MCF 10A (cell line): ENCODE measurements around the gene MISP. TPM values are rescaled to one million over a fixed set of nuclear protein-coding genes. Genes with fewer than 3 reads are reported as not detected.
"Not testable (repeated sequence)": the region's sequence is repeated elsewhere in the genome, so short reads cannot be mapped to it uniquely, and the experiment has no call there.

ENCODE experiments used
- BruUV-seq: library from RNA; stranded (reverse); fragments of 400-500 nt; replicated peaks from 2 replicates; lab custom pipeline; 2021; lab: Mats Ljungman, UMichigan
- CTCF ChIA-PET: fragments of 300-600 bp; sonication (Branson Sonifier 250); formaldehyde crosslinking; extraction: SDS; loops from one replicate; lab custom pipeline; 2021; ENCODE audit warnings: antibody characterized with exemption, inconsistent platforms; lab: Yijun Ruan, JAX
- POLR2A ChIA-PET: fragments of 300-600, 350-650 bp; sonication (Branson Sonifier 250); formaldehyde crosslinking; extraction: SDS; loops from one replicate; lab custom pipeline; 2020; ENCODE audit warnings: antibody characterized with exemption, inconsistent platforms; lab: Yijun Ruan, JAX
- DNase-seq: peaks from one replicate; pipeline ENCODE4 v3.0.0-alpha.2; 2018; ENCODE audit not compliant: unreplicated experiment
- H3K27ac Mint-ChIP-seq: one replicate; pipeline ENCODE4 v1.8.0; 2022; ENCODE audit warnings: mild to moderate bottlenecking, low read depth, mixed read lengths; ENCODE audit not compliant: unreplicated experiment
- H3K27me3 Mint-ChIP-seq: one replicate; pipeline ENCODE4 v1.8.0; 2022; ENCODE audit warnings: mixed read lengths; ENCODE audit not compliant: insufficient read depth, unreplicated experiment
- H3K36me3 Mint-ChIP-seq: one replicate; pipeline ENCODE4 v1.8.0; 2022; ENCODE audit warnings: mild to moderate bottlenecking, moderate library complexity, mixed read lengths; ENCODE audit not compliant: insufficient read depth, unreplicated experiment
- H3K4me1 Mint-ChIP-seq: one replicate; pipeline ENCODE4 v1.8.0; 2022; ENCODE audit warnings: mixed read lengths; ENCODE audit not compliant: insufficient read depth, unreplicated experiment
- H3K4me3 Mint-ChIP-seq: one replicate; pipeline ENCODE4 v1.8.0; 2022; ENCODE audit warnings: mild to moderate bottlenecking, moderate library complexity, mixed read lengths; ENCODE audit not compliant: unreplicated experiment
- H3K9me3 Mint-ChIP-seq: one replicate; pipeline ENCODE4 v1.8.0; 2022; ENCODE audit warnings: mixed read lengths; ENCODE audit not compliant: unreplicated experiment
- intact Hi-C: fragments of 100-400 bp; cut with micrococcal nuclease; formaldehyde crosslinking; loops from 2 replicates; pipeline ENCODE4 v1.14.1; 2022
- total RNA-seq: library from RNA; stranded (reverse); gene quantifications from 2 replicates; pipeline ENCODE4 v1.2.3, GENCODE V29; 2022
- TF ChIP-seq, protein P1 (sequence below): fragments of 200-600 bp; IDR thresholded peaks from one replicate; pipeline ENCODE4 v1.8.0; 2022; ENCODE audit warnings: antibody characterized with exemption, mild to moderate bottlenecking; ENCODE audit not compliant: unreplicated experiment

Gene MISP
- total RNA-seq, 1 experiment from 2014 or later = 33.7 TPM

DNA sequence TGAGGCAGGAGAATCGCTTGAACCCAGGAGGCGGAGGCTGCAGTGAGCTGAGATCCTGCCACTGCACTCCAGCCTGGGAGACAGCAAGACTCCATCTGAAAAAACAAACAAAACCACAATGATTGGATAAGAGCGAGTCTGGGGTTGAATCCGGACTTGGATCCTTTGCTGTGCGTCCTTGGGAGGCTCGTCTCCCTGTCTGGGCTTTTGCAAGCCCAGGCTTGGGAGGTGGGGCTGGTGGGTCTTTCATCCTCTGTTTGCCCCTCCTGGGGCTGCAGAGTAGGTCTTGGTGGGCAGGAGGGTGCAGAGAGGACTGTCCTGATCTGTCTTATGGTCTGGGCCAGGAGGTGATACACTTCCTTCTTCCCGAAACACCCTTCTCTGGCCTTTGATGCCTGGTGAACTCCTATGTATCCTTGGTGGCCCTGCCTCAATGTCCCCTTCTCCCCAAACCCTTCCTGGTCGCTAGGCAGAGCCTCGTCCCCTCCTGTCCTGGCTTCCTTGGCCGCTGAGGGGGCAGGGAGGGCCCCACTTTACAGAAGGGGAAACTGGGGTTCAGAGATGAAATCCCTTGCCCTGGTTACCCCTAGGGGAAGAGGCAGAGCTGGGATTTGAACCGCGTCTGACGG, 25.3 kb upstream of the MISP start:
- Mint-ChIP-seq H3K27ac (no peak overlapping the region), H3K27me3 (no peaks in the 10 kb centered on the region), H3K4me1 (no peaks in the 10 kb centered on the region), H3K4me3 (no peak overlapping the region), H3K9me3 (no peaks in the 10 kb centered on the region), H3K36me3 (no peaks in the 10 kb centered on the region)
- TF ChIP-seq, protein P1, sequence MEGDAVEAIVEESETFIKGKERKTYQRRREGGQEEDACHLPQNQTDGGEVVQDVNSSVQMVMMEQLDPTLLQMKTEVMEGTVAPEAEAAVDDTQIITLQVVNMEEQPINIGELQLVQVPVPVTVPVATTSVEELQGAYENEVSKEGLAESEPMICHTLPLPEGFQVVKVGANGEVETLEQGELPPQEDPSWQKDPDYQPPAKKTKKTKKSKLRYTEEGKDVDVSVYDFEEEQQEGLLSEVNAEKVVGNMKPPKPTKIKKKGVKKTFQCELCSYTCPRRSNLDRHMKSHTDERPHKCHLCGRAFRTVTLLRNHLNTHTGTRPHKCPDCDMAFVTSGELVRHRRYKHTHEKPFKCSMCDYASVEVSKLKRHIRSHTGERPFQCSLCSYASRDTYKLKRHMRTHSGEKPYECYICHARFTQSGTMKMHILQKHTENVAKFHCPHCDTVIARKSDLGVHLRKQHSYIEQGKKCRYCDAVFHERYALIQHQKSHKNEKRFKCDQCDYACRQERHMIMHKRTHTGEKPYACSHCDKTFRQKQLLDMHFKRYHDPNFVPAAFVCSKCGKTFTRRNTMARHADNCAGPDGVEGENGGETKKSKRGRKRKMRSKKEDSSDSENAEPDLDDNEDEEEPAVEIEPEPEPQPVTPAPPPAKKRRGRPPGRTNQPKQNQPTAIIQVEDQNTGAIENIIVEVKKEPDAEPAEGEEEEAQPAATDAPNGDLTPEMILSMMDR = no peak
- intact Hi-C loops = no loop called here
- no TSS peak for BruUV-seq
- CTCF ChIA-PET = no interaction called here
- POLR2A ChIA-PET = no interaction called here
- DNase-seq = no peak

DNA sequence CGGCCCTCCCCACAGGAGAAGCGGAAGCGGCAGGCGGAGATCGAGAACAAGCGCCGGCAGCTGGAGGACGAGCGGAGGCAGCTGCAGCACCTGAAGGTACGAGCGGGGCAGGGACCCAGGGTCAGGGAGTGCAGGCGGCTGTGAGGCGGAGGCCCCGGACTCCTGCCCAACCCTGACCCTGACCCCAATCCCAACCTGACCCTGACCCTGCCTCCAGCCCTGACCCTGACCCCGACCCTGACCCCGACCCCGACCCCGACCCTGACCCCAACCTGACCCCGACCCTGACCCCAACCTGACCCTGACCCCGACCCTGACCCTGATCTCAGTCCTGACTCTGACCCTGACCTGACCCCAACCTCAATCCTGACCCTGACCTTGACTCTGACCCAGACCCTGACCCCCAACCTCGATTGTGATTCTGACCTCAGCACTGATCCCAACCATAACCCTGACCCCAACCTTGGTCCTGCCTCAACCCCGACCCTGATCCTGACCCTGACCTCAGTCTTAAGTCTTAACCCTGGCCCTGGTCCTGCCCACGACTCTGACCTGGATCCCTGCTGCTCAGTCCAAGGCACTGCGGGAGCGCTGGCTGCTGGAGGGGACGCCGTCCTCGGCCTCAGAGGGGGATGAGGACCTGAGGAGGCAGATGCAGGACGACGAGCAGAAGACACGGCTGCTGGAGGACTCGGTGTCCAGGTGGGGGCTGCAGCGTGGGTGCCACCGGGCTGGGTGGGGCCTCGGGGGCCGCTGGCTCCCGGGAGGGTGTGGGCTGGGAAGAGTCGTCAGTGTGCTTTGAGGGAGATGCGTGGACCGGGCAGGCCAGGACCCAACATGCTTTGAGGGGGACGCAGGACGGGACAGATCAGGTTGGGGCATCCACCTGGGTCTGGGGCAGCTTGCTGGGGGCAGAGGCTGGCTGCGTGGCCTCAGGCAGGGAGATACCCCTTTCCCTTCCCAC, 23.6 kb upstream of the MISP start:
- H3K27me3 Mint-ChIP-seq = no peaks in the 10 kb centered on the region
- no peaks in the 10 kb centered on the region for H3K9me3 Mint-ChIP-seq
- ChIA-PET POLR2A (no interaction called here), CTCF (interaction anchor here (0.7 kb wide), 1 partner anchor 115 kb away, joined by 3 read pairs; no protein-coding TSS in a partner anchor)
- H3K36me3 Mint-ChIP-seq = no peaks in the 10 kb centered on the region
- no peak overlapping the region for H3K4me3 Mint-ChIP-seq
- DNase-seq = no peak
- no peak overlapping the region for H3K27ac Mint-ChIP-seq
- TF ChIP-seq, protein P1 = no peak
- BruUV-seq = no TSS peak
- intact Hi-C loops = no loop called here
- no peaks in the 10 kb centered on the region for H3K4me1 Mint-ChIP-seq

DNA sequence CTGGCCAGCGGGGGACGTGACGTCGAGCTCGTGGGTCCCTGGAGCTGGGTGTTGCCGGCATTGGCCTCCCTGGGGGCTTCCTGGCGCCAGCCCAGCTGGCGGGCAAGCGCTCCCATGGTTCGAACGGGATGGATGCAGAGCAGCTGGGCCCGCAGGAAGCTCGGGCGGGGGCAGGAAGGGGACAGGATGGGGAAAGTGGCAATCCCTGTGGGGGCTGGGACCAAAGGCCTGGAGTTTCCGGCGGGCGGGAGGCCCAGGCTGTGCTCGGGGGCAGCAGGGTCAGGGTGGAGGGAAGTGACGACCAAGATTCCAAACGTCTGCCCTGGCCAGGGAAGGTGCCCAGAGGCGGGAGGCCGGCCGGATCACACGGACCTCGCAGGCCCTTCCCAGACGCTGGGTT, 22.9 kb upstream of the MISP start:
- Mint-ChIP-seq H3K9me3 (no peaks in the 10 kb centered on the region), H3K36me3 (no peaks in the 10 kb centered on the region), H3K27me3 (no peaks in the 10 kb centered on the region), H3K27ac (no peak overlapping the region), H3K4me1 (no peaks in the 10 kb centered on the region), H3K4me3 (no peak overlapping the region)
- TF ChIP-seq, protein P1 = no peak
- no TSS peak for BruUV-seq
- CTCF ChIA-PET = interaction anchor here (0.7 kb wide), 1 partner anchor 115 kb away, joined by 3 read pairs; no protein-coding TSS in a partner anchor
- no peak for DNase-seq
- intact Hi-C loops = no loop called here
- POLR2A ChIA-PET = interaction anchor here (0.5 kb wide), 1 partner anchor 20 kb away, joined by 4 read pairs; no protein-coding TSS in a partner anchor

DNA sequence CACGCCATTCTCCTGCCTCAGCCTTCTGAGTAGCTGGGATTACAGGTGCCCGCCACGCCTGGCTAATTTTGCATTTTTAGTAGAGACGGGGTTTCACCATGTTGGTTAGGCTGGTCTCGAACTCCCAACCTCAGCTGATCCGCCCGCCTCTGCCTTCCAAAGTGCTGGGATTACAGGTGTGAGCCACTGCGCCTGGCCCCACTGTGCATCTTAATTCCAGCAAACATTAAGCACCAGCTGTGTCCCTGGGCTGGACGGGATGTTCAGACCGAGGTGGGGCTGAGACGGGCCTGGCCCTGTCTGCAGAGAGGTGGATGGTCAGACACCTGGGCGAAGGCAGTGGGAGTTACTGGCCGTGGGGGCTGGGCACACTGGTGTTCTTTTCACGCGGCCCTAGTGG, 21.3 kb upstream of the MISP start:
- H3K9me3 Mint-ChIP-seq, H3K27me3 Mint-ChIP-seq, H3K4me3 Mint-ChIP-seq, H3K27ac Mint-ChIP-seq, CTCF ChIA-PET, intact Hi-C loops, BruUV-seq, H3K36me3 Mint-ChIP-seq, H3K4me1 Mint-ChIP-seq, DNase-seq: not testable (repeated sequence)
- POLR2A ChIA-PET = interaction anchor here (0.8 kb wide), 1 partner anchor 54 kb away, joined by 4 read pairs; the partner anchor contains the start of gene FSTL3
